SH-SY5Y (cell line): ENCODE measurements around the gene MRAS.

Source experiments
- GATA2 ChIP-seq: IDR thresholded peaks from 2 replicates; pipeline ENCODE4 v1.6.1; 2011; ENCODE audit warnings: mild to moderate bottlenecking, low read depth, low read length
- GATA3 ChIP-seq: IDR thresholded peaks from 2 replicates; pipeline ENCODE4 v1.6.1; 2011; ENCODE audit warnings: low read depth, mild to moderate bottlenecking, low read length, moderate library complexity

GRCh38 chr3:138303474-138303873 is 44.9 kb upstream of the MRAS start:
- TF ChIP-seq GATA2, result no peak
- TF ChIP-seq GATA3, result no peak
